Aorta (tissue), 5 donors: Measurements from ENCODE around the gene LCNL1. TPM values are rescaled to one million over a fixed set of nuclear protein-coding genes. Genes with fewer than 3 reads are reported as not detected.

Experiments used
- ATAC-seq: fragments of 200-7000 bp; cut with Tn5 transposase; one replicate; pipeline ENCODE4 v1.9.1; 2022; ENCODE audit warnings: moderate library complexity; ENCODE audit not compliant: low FRiP score
- DNase-seq, 2 donors: peaks; one replicate each; pipeline ENCODE4 v3.0.0-alpha.2; 2020
- H3K27ac ChIP-seq, 2 donors: one replicate each; pipeline ENCODE4 v1.5.1; 2013; ENCODE audit warnings: low read length in 2 of 2, mild to moderate bottlenecking in 2 of 2, moderate library complexity in 2 of 2, control low read depth in 1 of 2, inconsistent platforms in 1 of 2, low read depth in 1 of 2
- H3K27me3 ChIP-seq, 2 donors: one replicate each; pipeline ENCODE4 v1.6.1; 2013; ENCODE audit warnings: control low read depth in 1 of 2, low read length in 1 of 2, mild to moderate bottlenecking in 1 of 2, moderate library complexity in 1 of 2; ENCODE audit not compliant: insufficient read depth in 2 of 2, control insufficient read depth in 1 of 2
- H3K36me3 ChIP-seq, 2 donors: one replicate each; pipeline ENCODE4 v1.6.1; 2013; ENCODE audit warnings: control low read depth in 1 of 2, low read length in 1 of 2, mild to moderate bottlenecking in 1 of 2; ENCODE audit not compliant: insufficient read depth in 2 of 2, control insufficient read depth in 1 of 2
- H3K4me1 ChIP-seq, 2 donors: one replicate each; pipeline ENCODE4 v1.6.1; 2013; ENCODE audit warnings: low read length in 2 of 2, control low read depth in 1 of 2, mild to moderate bottlenecking in 1 of 2, moderate library complexity in 1 of 2; ENCODE audit not compliant: insufficient read depth in 2 of 2, control insufficient read depth in 1 of 2
- H3K4me3 ChIP-seq, 2 donors: one replicate each; pipeline ENCODE4 v1.5.1; 2013; ENCODE audit warnings: low read length in 2 of 2, control low read depth in 1 of 2, mild to moderate bottlenecking in 1 of 2
- H3K9me3 ChIP-seq: one replicate; pipeline ENCODE4 v1.6.1; 2013; ENCODE audit warnings: mild to moderate bottlenecking, low read length; ENCODE audit not compliant: control insufficient read depth
- WGBS, 2 donors: extraction: QIAGEN DNeasy Blood & Tissue Kit; methylation state at CpG; one replicate each; pipeline ENCODE4 v1.1.7; 2013; 5-methylcytosine and 5-hydroxymethylcytosine counted together
- intact Hi-C, 2 donors: fragments of 100-400 bp; cut with DNase I; formaldehyde crosslinking; loops; one replicate each; pipeline versions ENCODE4 v1.14.2 to v1.15.0; 2022
- polyA plus RNA-seq, 2 donors: library from polyadenylated mRNA; stranded (reverse); fragments of 200-250 nt; gene quantifications; one replicate each; pipeline ENCODE4 v1.2.3, GENCODE V29; 2013
- total RNA-seq, 2 donors: library from RNA; stranded (reverse); fragmentation: NEBNext Ultra II Directional; extraction: Animal tissue kit (Norgen Biotek cat#: 25700); gene quantifications; one replicate each; pipeline ENCODE4 v1.2.1, GENCODE V29; 2021
- donor health status: healthy with polysubstance abuse.
- donor health status: Bipolar disorder and iron deficiency.
- donor health status: DM: no; HTN: no; CAD: no.
- donor health status: DM: no; HTN: no; CAD: no.
- donor health status: DM: yes; HTN: yes; CAD: no.

LCNL1 gene
- total and polyA plus RNA-seq, 4 donors, result 0.15 to 1.1 (median 0.36) TPM; not detected in 1

- ATAC-seq (no peak), DNase-seq (no peak)
- H3K27ac ChIP-seq, result no peak overlapping the region
- H3K4me3 ChIP-seq, result no peak overlapping the region
- no peaks in the 10 kb centered on the region for H3K4me1 ChIP-seq
- H3K9me3 ChIP-seq, result no peaks in the 10 kb centered on the region
- 84 to 86% methylated on average over 17 of the region's 17 CpGs for WGBS, 2 donors
- no peaks in the 10 kb centered on the region for H3K27me3 ChIP-seq
- intact Hi-C loops, result no loop called here
- no peaks in the 10 kb centered on the region for H3K36me3 ChIP-seq
These were observed 14.3 kb upstream of the LCNL1 start for GRCh38 chr9:136968333-136969127.

GRCh38 chr9:136969150-136969549, 13.6 kb upstream of the LCNL1 start:
- Histone ChIP-seq H3K9me3 (no peaks in the 10 kb centered on the region), H3K27ac (no peak overlapping the region), H3K4me1 (no peaks in the 10 kb centered on the region), H3K27me3 (no peaks in the 10 kb centered on the region), H3K4me3 (no peak overlapping the region), H3K36me3 (no peaks in the 10 kb centered on the region)
- DNase-seq (no peak), ATAC-seq (no peak)
- WGBS, 2 donors, result 86 to 87% methylated on average over 17 of the region's 17 CpGs
- intact Hi-C loops, result no loop called here

- 83 to 84% methylated on average over 5 of the region's 5 CpGs for WGBS, 2 donors
- Histone ChIP-seq H3K4me3 (no peak overlapping the region), H3K4me1 (no peaks in the 10 kb centered on the region), H3K27ac (no peak overlapping the region), H3K9me3 (no peaks in the 10 kb centered on the region), H3K27me3 (no peaks in the 10 kb centered on the region), H3K36me3 (no peaks in the 10 kb centered on the region)
- no peak for DNase-seq
- intact Hi-C loops, result no loop called here
- ATAC-seq, result no peak
These were observed 13.0 kb upstream of the LCNL1 start for GRCh38 chr9:136969774-136970173.

- DNase-seq, result no peak
- 87 to 94% methylated on average over 11 of the region's 11 CpGs for WGBS, 2 donors
- Histone ChIP-seq H3K36me3 (no peaks in the 10 kb centered on the region), H3K27ac (no peak overlapping the region), H3K4me1 (no peaks in the 10 kb centered on the region), H3K27me3 (no peaks in the 10 kb centered on the region), H3K4me3 (no peak overlapping the region), H3K9me3 (no peaks in the 10 kb centered on the region)
- no peak for ATAC-seq
- intact Hi-C loops, result no loop called here
These were observed 12.4 kb upstream of the LCNL1 start for GRCh38 chr9:136970361-136970760.

GRCh38 chr9:136971746-136972145, 11.0 kb upstream of the LCNL1 start:
- Histone ChIP-seq H3K4me1 (no peaks in the 10 kb centered on the region), H3K27me3 (no peaks in the 10 kb centered on the region), H3K27ac (no peak overlapping the region), H3K36me3 (no peaks in the 10 kb centered on the region), H3K4me3 (no peak overlapping the region), H3K9me3 (no peaks in the 10 kb centered on the region)
- intact Hi-C loops, result no loop called here
- DNase-seq, result no peak
- no peak for ATAC-seq
- WGBS, 2 donors, result 81 to 83% methylated on average over 14 of the region's 14 CpGs

- H3K36me3 ChIP-seq, result no peaks in the 10 kb centered on the region
- no peak overlapping the region for H3K27ac ChIP-seq
- H3K9me3 ChIP-seq, result no peaks in the 10 kb centered on the region
- intact Hi-C loops, result no loop called here
- no peak overlapping the region for H3K4me3 ChIP-seq
- ATAC-seq (no peak), DNase-seq (no peak)
- H3K27me3 ChIP-seq, result no peaks in the 10 kb centered on the region
- 84 to 88% methylated on average over 11 of the region's 11 CpGs for WGBS, 2 donors
- no peaks in the 10 kb centered on the region for H3K4me1 ChIP-seq
These were observed 10.5 kb upstream of the LCNL1 start for GRCh38 chr9:136972335-136972734.

- Histone ChIP-seq H3K36me3 (no peaks in the 10 kb centered on the region), H3K4me3 (no peak overlapping the region), H3K27me3 (no peaks in the 10 kb centered on the region), H3K9me3 (no peaks in the 10 kb centered on the region), H3K27ac (no peak overlapping the region), H3K4me1 (no peaks in the 10 kb centered on the region)
- 70 to 72% methylated on average over 13 of the region's 13 CpGs for WGBS, 2 donors
- ATAC-seq, result no peak
- intact Hi-C loops, result no loop called here
- DNase-seq, result no peak
These were observed 10.1 kb upstream of the LCNL1 start for GRCh38 chr9:136972743-136973142.

GRCh38 chr9:136973618-136974617, 8.9 kb upstream of the LCNL1 start:
- DNase-seq (no peak), ATAC-seq (no peak)
- Histone ChIP-seq H3K27me3 (no peaks in the 10 kb centered on the region), H3K4me3 (no peak overlapping the region), H3K4me1 (no peaks in the 10 kb centered on the region), H3K27ac (no peak overlapping the region), H3K36me3 (no peaks in the 10 kb centered on the region), H3K9me3 (no peaks in the 10 kb centered on the region)
- 90 to 92% methylated on average over 27 to 29 of the region's 29 CpGs for WGBS, 2 donors
- intact Hi-C loops, result no loop called here
